ENCODE data around the gene ADCK1. TPM values are rescaled to one million over a fixed set of nuclear protein-coding genes. Genes with fewer than 3 reads are reported as not detected.

Gene ADCK1
- total and polyA plus RNA-seq, 2 donors (not counting 3 experiments of a cell fraction or from before 2014, with no cell fraction given), result 4.2 to 6.9 TPM

DNA sequence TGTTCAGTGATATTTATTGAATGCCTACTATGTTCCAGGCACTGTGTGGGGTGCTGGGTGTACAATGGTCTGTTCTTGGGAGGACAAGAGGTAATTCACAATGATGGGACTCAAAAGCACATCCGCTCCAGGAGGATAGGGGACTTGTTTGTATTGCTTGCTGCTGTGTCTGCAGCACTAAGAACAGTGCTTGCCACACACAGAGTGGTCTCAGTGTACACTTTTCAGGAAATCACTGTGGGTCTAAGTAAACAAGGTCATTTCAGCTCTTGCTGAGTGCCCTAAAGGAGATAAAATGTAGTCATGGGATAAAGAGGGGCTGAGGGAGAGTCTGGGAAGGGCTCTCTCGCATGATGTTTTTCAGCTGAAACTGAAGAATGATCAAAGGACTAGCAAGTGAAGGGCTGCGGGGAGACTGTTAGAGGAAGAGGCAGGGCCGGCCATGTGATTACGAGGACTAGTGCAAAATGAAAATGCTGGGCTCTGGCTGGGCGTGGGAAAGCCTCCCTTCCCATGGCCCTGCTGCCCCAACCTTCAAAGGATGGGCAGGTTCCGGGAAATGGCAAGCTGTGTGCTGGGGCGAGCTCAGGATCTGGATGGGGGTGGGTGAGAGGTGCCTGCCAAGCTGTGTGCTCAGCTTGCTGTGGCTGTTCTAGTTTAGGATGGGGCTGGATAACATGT, 39.1 kb downstream of the ADCK1 start:
- Histone ChIP-seq H3K4me3 (replicated peaks in 1 of 3; ENCODE audit: insufficient read depth in 1 of 3, low read depth in 1 of 3, low read length in 3 of 3) (no peak overlapping the region), H3K79me2 (ENCODE audit: control insufficient read depth, insufficient read depth, low read length) (no peaks in the 10 kb centered on the region), H3K9me1 (replicated peaks; ENCODE audit: control insufficient read depth, extremely low read depth, insufficient read depth, low read length) (no peaks in the 10 kb centered on the region), H3K9me3 (replicated peaks; ENCODE audit: control insufficient read depth, insufficient read depth, low read length) (no peaks in the 10 kb centered on the region), H2AFZ (ENCODE audit: low read depth, low read length) (no peak overlapping the region), H4K20me1 (replicated peaks; ENCODE audit: control insufficient read depth, extremely low read depth, insufficient read depth, low read length) (no peaks in the 10 kb centered on the region), H3K4me2 (ENCODE audit: insufficient read depth, low read length) (no peak overlapping the region), H3K9ac (replicated peaks; ENCODE audit: extremely low read depth, insufficient read depth, low read length) (no peak overlapping the region), H3K27me3 (ENCODE audit: control insufficient read depth in 2 of 2, insufficient read depth in 2 of 2, low read length in 2 of 2) (no peaks in the 10 kb centered on the region), H3K36me3 (ENCODE audit: control insufficient read depth in 2 of 2, extremely low read depth in 1 of 2, insufficient read depth in 2 of 2, low read length in 2 of 2) (no peaks in the 10 kb centered on the region), H3K27ac (ENCODE audit: insufficient read depth, low read depth, low read length) (no peak overlapping the region), H3K4me1 (ENCODE audit: control insufficient read depth, extremely low read depth, insufficient read depth, low read length) (no peaks in the 10 kb centered on the region)
- ChIA-PET POLR2A (no interaction called here), CTCF (interaction anchor here (0.9 kb wide), 1 partner anchor 23 kb away, joined by 3 read pairs; no protein-coding TSS in a partner anchor)
- TF ChIP-seq MYC (IDR thresholded peaks at IDR 0.05; ENCODE audit: low read depth, low read length) (no peak), POLR2A (IDR thresholded peaks at IDR 0.05; ENCODE audit: low read depth, low read length) (no peak), EZH2 (IDR thresholded peaks at IDR 0.05; ENCODE audit: borderline replicate concordance, low read depth, low read length, severe bottlenecking) (no peak), JUN (IDR thresholded peaks at IDR 0.05; ENCODE audit: borderline replicate concordance, insufficient read depth, insufficient read length, low read depth) (no peak), POLR2AphosphoS5 (IDR thresholded peaks at IDR 0.05; ENCODE audit: insufficient read depth, low read depth, low read length) (no peak), FOS (IDR thresholded peaks at IDR 0.05; ENCODE audit: borderline replicate concordance, insufficient read depth, low read length) (no peak), GATA2 (IDR thresholded peaks at IDR 0.05; ENCODE audit: insufficient read depth, insufficient read length, low read depth, low read length) (no peak)
- TF ChIP-seq, protein P1, sequence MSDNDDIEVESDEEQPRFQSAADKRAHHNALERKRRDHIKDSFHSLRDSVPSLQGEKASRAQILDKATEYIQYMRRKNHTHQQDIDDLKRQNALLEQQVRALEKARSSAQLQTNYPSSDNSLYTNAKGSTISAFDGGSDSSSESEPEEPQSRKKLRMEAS (IDR thresholded peaks at IDR 0.05; ENCODE audit: insufficient read depth, insufficient read length), result no peak
- TF ChIP-seq, protein P2, sequence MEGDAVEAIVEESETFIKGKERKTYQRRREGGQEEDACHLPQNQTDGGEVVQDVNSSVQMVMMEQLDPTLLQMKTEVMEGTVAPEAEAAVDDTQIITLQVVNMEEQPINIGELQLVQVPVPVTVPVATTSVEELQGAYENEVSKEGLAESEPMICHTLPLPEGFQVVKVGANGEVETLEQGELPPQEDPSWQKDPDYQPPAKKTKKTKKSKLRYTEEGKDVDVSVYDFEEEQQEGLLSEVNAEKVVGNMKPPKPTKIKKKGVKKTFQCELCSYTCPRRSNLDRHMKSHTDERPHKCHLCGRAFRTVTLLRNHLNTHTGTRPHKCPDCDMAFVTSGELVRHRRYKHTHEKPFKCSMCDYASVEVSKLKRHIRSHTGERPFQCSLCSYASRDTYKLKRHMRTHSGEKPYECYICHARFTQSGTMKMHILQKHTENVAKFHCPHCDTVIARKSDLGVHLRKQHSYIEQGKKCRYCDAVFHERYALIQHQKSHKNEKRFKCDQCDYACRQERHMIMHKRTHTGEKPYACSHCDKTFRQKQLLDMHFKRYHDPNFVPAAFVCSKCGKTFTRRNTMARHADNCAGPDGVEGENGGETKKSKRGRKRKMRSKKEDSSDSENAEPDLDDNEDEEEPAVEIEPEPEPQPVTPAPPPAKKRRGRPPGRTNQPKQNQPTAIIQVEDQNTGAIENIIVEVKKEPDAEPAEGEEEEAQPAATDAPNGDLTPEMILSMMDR (IDR thresholded peaks at IDR 0.05; ENCODE audit: extremely low read depth in 1 of 2, insufficient read depth in 1 of 2, low read depth in 1 of 2, low read length in 2 of 2), result no peak
- FAIRE-seq (no peak), DNase-seq (ENCODE audit: low read depth, low spot score) (no peak)
- dilution Hi-C loops (cut with MboI; ENCODE audit: extremely low pct_ligation_motif_present, low sequenced_read_pairs), result no loop called here
- intact Hi-C loops (cut with micrococcal nuclease), result no loop called here
- no TSS peak for BruUV-seq (replicated peaks)
